GM19025 (cell line): ENCODE results near the gene PLBD1.
A peak's percentile ranks its signal among the peaks of the same experiment; 100 is the strongest.

ENCODE experiments used
- ATAC-seq: cut with Tn5 transposase; IDR thresholded peaks from one replicate; pipeline ENCODE4 v1.9.1; 2021; ENCODE audit warnings: mild to moderate bottlenecking, low read depth, moderate library complexity; ENCODE audit not compliant: unreplicated experiment

The PLBD1 gene, protein sequence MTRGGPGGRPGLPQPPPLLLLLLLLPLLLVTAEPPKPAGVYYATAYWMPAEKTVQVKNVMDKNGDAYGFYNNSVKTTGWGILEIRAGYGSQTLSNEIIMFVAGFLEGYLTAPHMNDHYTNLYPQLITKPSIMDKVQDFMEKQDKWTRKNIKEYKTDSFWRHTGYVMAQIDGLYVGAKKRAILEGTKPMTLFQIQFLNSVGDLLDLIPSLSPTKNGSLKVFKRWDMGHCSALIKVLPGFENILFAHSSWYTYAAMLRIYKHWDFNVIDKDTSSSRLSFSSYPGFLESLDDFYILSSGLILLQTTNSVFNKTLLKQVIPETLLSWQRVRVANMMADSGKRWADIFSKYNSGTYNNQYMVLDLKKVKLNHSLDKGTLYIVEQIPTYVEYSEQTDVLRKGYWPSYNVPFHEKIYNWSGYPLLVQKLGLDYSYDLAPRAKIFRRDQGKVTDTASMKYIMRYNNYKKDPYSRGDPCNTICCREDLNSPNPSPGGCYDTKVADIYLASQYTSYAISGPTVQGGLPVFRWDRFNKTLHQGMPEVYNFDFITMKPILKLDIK

DNA sequence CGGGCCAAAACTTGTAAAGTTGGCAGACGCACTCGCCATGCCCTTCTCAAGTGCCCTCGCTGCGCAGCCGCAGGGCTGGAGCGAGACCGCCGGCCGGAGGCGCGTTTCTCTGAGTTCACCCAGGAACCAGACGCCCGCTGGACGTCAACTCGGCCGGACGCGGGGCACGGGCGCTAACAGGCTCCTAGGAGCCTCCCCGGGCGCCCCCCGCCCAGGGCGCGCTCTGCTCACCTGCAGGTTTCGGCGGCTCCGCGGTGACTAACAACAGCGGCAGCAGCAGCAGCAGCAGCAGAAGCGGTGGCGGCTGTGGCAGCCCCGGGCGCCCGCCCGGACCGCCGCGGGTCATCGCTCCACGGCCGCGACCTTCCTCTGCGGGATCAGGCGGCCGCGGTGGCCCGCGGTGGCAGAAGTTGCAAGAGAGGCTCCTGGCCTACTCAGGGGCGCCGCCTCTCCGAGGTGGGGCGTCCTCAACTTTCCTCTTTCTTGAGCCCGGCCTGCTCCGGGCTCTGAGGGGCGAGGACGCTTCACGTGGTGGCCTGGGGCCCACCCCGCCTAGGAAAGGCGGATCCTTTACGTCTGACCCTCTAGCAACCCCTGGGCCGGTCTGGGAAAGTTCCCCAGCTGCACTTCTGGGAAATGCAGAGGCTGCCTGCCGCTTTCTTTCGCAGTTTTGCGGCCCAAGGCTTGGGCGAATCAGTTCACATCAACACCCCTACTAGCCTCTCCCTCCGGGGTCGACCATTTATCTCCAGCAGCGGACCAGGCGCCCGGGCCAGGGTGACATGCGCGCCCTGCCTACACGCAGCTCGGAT lies at the start of gene PLBD1:
TSS of gene PLBD1 (minus strand) at position 533 of the 812 bp plus-strand sequence. CDS start at position 346, 187 bp downstream.
- ATAC-seq: peak; percentile 58

DNA sequence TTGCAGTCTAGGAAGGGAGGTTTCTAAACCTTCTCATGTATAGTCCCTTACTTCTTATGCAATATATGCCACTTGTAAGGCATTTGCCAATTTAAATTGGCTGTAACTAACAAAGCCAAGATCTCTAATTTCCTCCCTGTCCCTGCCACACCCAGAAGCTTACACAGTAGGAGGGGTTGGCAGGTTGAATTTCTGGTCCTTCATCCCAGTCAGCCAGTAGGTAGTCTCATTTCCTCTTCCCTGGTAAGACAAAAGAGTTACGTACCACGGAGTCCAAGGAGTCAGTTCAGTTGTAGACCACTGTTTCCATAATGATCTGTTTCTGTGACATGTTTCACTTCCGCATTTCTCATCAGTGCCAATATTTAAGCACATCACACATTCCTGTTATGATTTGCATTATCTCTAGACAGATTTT lies 47.0 kb upstream of the PLBD1 start:
- ATAC-seq: peak; percentile 30

DNA sequence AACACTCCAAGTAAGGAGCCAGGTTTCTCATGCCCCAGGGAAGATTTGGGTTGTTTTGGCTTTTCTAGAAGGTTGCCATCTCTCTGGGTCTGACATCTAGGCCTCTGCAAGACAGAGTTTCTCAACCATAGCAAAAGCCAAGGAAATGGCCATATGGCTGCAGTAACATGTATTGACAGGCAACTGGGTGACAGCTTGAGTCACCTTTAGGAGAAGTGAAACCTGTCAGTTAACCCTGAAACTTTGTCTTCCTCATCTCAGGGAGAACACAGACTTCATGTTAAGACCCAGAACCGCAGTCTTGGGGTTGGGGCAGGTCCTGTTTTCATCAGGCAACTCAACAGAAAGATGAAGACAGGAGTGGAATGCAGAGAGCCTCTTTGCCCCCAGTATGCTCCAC lies 46.0 kb upstream of the PLBD1 start:
- peak; percentile 96 for ATAC-seq

DNA sequence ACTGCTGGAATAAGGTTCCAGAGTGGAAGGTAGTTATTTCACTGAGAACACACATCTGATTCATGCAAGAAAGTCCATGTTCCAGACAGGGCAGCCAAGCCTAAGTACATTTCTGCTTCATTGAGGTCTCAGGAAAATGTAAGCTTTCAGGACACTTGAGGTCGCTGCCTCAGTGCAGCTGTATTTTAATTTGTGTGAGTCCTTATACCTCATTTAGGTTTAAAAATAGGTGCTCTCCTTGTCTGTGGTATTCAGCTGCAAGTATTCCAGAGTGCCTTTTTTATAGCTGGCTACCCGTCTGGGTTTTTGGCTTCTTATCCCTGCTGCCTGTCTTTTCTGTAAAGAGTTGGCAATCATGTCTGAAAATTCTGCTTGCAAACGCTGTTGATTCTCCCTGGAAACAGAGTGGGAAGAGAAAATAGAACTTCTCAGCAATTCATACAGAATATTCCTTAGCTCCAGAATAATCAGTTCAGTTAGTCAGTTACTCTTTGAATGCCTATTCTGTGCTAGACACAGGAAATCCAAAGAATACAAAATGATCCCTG lies 45.3 kb upstream of the PLBD1 start:
- ATAC-seq: no peak

DNA sequence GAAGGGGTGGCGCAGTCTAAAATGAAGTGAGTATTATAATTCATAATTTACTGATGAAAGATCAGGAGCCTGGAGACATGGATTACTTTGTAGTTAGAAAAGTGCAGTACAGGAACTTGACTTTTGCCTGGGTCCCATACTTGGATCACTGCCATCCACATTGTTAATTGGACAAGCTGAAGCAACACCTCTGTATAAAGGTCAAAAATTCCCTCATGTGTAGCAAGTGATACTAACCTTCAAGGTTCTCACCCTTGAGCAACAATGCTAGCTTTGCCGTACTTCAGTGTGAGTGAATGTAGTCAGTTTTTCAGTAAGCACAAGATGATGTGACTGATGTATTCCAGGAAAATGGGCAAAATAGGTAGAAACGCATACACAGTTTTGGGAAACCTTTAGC lies 44.6 kb upstream of the PLBD1 start:
- ATAC-seq: no peak

DNA sequence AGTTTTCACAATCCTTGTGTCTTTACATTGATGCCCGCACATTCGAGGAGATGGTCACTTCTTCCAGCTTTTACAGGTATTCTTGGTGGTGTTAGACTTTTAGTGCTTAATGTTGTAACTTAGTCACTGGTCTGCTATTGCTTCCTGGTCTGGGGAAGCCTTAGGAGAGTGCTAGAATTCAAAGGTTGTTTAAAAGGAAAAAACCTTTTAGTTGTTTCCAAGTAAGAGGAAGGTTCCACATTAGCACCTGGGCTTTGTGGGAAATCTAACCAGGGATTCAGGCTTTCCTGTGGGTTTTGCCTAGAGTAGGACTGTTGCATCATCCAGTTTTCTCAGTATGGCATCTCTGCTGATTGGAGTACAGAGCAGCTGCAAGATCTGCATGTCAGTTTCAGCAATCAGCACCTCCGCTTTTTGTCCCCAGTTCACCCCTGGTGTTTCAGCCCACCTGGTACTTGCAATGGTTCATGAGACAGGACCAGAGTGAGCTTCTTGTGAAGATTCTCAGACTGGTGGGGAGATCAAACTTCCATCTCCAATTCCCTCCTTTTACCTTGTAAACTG lies 44.0 kb upstream of the PLBD1 start:
- no peak for ATAC-seq

DNA sequence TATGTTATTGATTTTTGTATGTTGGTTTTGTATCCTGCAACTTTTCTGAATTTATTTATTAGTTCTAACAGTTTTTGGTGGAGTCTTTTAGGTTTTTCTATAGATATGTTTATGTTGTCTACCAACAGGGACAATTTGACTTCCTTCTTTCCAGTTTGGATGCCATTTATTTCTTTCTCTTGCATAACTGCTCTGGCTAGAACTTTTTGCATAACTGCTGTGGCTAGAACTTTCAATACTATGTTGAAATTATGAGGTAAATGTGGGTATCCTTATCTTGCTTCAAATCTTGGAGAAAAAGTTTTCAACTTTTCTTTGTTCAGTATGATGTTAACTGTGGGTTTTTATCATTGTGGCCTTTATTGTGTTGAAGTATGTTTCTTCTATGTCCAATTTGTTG lies 39.9 kb upstream of the PLBD1 start:
- ATAC-seq: no peak

DNA sequence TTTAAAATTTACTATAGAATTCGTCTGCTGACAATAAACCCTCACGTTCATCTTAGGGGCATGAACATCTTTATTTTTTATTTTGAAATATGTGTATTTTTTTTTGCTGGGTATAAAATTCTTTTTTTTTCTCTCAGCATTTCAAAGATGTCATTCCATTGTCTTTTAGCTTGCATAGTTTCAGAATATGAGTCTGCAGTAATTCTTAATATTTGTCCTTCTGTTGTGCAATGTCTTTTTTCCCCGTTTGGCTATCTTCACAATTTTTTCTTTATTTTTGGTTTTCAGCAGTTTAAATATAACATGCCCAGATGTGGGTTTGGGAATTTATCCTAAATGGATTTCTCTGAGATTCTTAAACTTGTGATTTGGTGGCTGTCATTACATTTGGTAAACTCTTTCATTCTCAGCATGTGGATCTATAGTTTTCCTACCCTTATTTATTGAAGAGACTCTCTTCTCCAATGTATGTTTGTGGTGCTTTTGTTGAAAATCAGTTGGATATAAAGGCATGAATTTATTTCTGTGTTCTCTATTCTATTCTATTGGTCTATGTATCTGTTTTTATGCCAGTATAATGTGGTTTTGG lies 37.8 kb upstream of the PLBD1 start:
- no peak for ATAC-seq

DNA sequence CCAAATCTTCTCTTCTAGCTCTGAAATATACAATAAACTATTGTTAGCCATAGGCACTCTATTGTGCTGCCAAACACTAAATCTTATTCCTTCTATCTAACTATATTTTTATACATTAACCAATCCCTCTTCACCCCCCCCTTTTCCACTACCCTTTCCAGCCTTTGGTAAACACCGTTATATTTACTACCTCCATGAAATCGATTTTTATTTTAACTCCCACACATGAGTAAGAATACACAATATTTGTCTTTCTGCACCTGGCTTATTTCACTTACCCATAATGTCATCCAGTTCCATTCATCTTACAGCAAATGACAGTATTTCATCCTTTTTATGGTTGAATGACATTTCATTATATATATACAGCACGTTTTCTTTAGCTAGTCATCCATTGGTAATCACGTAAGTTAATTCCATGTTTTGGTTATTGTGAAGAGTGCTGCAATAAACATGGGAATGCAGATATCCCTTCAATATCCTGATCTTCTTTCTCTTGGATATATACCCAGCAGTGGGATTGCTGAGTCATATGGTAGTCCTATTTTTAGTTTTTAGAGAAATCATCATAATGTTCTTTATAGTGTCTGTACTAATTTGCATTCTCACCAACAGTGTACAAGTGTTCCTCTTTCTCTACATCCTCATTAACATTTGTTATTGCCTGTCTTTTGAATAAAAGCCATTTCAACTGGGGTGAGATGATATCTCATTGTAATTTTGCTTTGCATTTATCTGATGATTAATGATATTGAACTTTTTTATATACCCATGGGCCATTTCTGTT lies 34.2 kb upstream of the PLBD1 start:
- ATAC-seq: no peak

DNA sequence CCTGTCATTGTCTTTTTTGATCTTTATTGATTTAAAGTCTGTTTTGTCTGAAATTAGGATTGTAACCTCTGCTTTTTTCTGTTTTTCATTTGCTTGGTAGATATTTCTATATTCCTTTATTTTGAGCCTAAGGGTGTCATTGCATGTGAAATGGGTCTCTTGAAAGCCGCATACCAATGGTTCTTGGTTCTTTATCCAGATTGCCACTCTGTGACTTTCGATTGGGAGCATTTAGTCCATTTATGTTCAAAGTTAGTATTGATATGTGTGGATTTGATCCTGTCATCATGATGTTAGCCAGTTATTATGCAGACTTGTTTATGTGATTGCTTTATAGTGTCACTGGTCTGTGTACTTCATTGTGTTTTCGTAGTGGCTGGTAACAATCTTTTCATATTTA lies 29.8 kb upstream of the PLBD1 start:
- no peak for ATAC-seq

DNA sequence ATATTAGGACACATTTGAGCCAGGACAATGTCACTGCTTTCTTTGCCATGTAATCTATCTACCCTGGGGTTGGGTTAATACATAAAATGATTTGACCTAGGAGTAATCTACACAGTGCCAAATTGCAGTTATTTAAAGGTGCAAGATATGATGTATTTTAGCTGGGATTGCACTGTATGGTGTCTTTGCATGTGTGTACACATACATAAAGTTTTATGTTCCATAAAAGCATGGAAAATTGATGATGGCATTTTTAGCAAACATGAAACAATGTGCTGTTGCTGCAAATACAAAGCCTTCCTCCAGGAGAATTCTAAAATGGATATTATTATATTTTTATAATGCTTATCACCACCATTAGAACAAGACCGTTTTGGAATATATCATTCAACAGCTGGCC lies 24.0 kb upstream of the PLBD1 start:
- no peak for ATAC-seq

DNA sequence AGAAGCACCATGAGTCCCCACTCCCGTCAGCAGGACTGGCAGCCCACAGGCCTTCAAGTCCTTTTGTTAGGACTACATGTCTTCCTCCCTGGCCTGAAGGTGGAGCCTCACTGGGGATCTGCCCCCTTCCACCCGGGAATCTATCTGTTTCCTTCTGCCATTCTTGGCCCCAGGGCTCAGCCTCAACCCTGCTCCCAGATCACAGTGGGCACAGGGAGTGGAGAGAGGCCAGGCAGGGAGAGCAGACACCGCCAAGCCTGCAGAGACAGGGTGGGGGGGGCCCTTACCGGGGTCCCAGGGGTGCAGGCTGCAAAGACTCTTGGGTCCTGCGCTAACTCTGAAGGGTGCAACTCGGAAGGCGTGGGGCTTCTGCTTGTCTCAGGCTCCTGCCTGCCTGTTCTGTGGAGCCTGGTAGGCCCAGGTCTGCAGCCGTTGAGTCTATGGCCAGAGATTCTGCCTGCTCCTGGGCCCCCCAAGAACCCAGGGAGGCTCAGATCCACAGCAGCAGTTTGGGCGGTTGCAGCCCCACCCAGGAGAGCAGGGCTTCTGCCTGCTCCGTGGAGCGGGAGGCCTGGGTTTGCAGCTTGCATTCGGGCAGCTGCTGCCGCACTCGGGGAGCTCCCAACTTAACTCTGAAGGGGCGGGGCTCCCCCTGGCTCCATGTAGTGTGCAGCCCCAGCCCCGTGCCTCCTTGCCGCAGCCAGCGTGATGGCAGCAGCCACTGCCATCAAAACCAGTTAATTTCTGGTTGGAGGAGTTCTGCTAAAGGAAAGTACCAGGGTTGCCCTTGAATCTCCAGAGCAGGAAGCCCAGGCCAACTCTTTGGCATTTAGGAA lies 21.7 kb upstream of the PLBD1 start:
- no peak for ATAC-seq

DNA sequence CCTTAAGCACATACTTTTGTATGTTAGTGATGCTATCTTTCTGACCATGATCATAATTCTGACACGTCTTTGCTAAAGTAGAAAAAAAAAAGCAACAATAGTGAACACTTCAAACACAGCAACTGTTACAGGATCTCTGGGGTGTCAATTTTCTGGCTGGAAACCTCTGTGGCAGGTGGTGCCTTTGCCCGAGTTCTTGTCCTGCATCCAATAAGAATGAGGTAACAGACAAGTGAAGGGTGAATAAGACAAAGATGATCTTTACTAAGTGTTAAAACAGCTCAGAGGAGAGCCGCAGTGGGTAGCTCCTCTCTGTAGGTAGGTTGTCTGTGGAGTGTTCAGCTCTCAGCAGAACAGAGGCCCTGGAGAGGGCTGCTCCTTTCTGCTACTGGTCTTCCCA lies 20.9 kb upstream of the PLBD1 start:
- no peak for ATAC-seq

DNA sequence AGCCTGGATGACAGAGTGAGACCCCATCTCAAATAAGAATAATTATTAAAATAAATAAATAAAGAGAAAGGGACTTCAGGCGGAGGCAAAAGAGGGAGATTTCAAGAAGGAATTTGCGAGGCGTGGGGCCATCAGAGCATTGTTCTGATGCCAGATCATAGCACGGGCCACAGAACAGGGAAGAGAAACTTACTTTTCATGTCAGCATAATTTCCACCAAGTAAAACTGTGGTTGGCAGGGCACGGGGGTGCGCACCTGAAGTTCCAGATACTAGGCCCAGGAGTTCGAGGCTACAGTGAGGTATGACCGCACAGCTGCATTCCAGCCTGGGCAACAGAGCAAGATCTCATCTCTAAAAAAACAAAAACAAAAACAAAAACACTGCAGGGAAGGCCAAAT lies 11.0 kb upstream of the PLBD1 start:
- no peak for ATAC-seq

DNA sequence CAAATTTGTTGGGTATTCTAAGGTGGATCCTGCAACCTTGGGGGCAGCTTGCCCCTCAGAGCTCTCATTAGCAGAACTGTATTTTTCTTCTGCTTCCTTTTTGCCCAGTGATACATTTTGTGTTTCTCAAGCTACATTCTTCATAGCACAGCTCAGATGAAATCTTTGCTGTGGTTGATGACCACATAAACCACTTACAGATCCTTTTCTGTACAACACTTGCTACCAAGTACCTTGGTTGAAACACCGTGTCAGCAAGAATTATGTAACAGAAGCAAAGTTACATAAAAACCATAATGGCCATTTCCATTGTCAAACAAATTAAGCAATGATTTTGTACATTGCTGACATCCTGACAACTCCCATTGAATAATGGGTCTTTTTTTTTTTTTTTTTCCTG lies 9.7 kb upstream of the PLBD1 start:
- no peak for ATAC-seq

DNA sequence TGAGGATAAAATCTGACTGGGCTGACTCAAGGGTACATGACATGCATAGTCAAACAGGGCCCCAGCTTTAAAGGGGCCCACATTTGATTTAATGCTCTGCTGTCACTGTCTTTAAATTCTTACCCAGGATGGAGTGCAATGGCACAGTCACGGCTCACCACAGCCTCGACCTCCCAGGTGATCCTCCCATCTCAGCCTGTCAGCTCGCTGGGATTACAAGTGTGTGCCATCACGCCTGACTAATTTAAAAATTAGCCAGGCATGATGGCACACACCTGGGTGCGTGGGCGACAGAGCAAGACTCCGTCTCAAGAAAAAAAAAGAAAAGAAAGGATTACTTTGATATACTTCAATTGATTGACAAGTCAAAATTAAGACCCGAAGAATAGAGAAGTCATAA lies 9.2 kb upstream of the PLBD1 start:
- ATAC-seq: no peak

DNA sequence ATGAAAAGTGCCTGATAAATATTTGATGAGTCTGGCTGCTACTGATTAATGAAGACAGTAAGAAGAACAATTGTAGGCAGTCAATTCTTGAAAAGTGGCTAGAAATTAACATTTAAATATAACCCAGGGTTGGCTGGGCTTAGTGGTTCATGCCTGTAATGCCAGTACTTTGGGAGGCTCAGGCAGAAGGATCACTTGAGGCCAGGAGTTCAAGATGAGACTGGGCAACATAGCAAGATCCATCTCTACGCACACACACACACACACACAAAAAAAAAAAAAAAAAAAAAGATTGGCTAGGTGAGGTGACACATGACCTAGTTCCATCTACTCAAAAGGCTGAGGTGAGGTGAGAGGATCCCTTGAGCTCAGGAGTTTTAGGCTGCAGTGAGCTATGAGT lies 7.9 kb upstream of the PLBD1 start:
- ATAC-seq: no peak

DNA sequence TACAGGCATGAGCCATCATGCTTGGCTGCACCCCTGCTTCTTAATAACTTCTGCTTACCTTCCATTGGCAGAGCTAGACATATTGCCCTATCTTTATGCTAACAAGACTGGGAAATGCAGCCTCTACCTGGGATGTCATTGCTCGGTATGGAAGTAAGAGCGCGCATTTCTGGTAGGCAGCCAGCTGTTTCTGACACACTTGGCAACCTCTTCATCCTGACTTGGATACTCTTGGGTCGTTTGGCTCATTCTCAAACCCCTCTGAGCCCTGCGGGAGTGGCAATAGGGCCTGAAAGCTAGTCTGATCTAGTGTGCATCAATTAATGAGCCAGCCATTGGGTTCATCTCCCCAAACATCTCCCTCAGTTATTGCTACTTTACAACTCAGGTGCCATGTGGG lies 5.4 kb upstream of the PLBD1 start:
- ATAC-seq: no peak

DNA sequence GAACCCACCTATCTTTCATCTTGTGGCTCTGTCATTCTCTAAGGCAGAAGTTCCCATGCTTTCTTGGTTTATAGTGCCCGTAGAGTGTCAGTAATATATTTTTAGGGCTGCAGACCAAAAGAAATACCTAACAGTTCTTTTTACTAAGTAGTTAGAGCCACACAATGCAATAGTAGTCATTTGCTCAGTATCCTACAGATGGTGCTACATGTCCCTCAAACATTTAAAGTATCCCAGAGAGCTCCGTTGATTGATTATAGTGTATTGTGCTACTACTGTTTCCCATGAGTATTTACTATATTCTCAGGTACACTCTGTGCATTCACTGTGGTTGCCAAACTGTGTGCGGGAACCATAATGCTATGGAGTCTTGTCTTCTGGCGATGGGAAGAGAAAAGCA lies 4.7 kb upstream of the PLBD1 start:
- no peak for ATAC-seq
